IMR-90 (cell line): ENCODE data around the gene MSRB1. TPM values are rescaled to one million over a fixed set of nuclear protein-coding genes. Genes with fewer than 3 reads are reported as not detected.
"Not testable (repeated sequence)": the region's sequence is repeated elsewhere in the genome, so short reads cannot be mapped to it uniquely, and the experiment has no call there.

Experiments
- ATAC-seq: fragments of 200-7000 bp; cut with Tn5 transposase; 2 replicates; pipeline ENCODE4 v1.9.1; 2020; ENCODE audit warnings: low read depth, mild to moderate bottlenecking, moderate library complexity
- BruUV-seq: library from RNA; stranded (reverse); fragments of 400-500 nt; replicated peaks from 2 replicates; lab custom pipeline; 2021; lab: Mats Ljungman, UMichigan
- CTCF ChIA-PET: fragments of 300-600 bp; formaldehyde crosslinking; extraction: SDS; loops from one replicate; lab custom pipeline; 2021; ENCODE audit warnings: antibody characterized with exemption; lab: Yijun Ruan, JAX
- POLR2A ChIA-PET: fragments of 300-600 bp; sonication (Branson Sonifier 250); formaldehyde crosslinking; loops from one replicate; lab custom pipeline; 2022; ENCODE audit warnings: antibody characterized with exemption; ENCODE audit not compliant: unreplicated experiment; lab: Charles Lee
- DNase-seq: peaks from one replicate; pipeline ENCODE4 v3.0.0; 2013
- H2AFZ ChIP-seq: replicated peaks from 2 replicates; pipeline ENCODE3; 2013; ENCODE audit warnings: low read length, mild to moderate bottlenecking; ENCODE audit not compliant: poor library complexity
- H2AK5ac ChIP-seq: 2 replicates; pipeline ENCODE4 v1.6.1; 2013; ENCODE audit warnings: low read depth, low read length, inconsistent platforms
- H2AK9ac ChIP-seq: replicated peaks from 2 replicates; pipeline ENCODE3; 2013; ENCODE audit warnings: mild to moderate bottlenecking, low read depth, low read length, moderate library complexity; ENCODE audit not compliant: poor library complexity
- H2BK120ac ChIP-seq: 2 replicates; pipeline ENCODE4 v1.6.1; 2013; ENCODE audit warnings: low read depth, low read length, inconsistent platforms
- H2BK15ac ChIP-seq: 3 replicates; pipeline ENCODE4 v1.6.1; 2013; ENCODE audit warnings: low read depth, low read length, inconsistent platforms
- H2BK20ac ChIP-seq: 2 replicates; pipeline ENCODE4 v1.6.1; 2013; ENCODE audit warnings: low read depth, mild to moderate bottlenecking, inconsistent platforms, low read length, moderate library complexity
- H2BK5ac ChIP-seq: 2 replicates; pipeline ENCODE4 v1.6.1; 2013; ENCODE audit warnings: mild to moderate bottlenecking, low read depth, low read length, inconsistent platforms; ENCODE audit not compliant: poor library complexity, severe bottlenecking
- H3K14ac ChIP-seq: replicated peaks from 2 replicates; pipeline ENCODE4 v1.6.1; 2013; ENCODE audit warnings: low read depth, low read length, inconsistent platforms
- H3K18ac ChIP-seq: 2 replicates; pipeline ENCODE4 v1.6.1; 2013; ENCODE audit warnings: low read depth, low read length, control low read depth
- H3K23ac ChIP-seq: 2 replicates; pipeline ENCODE4 v1.6.1; 2013; ENCODE audit warnings: low read depth, low read length, inconsistent platforms
- H3K27ac ChIP-seq: 2 replicates; pipeline ENCODE4 v1.5.1; 2013; ENCODE audit warnings: mild to moderate bottlenecking, control low read depth, low read length; ENCODE audit not compliant: insufficient read depth
- H3K27me3 ChIP-seq: 2 replicates; pipeline ENCODE4 v1.6.1; 2013; ENCODE audit warnings: low read length; ENCODE audit not compliant: control insufficient read depth, insufficient read depth
- H3K36me3 ChIP-seq: 2 replicates; pipeline ENCODE4 v1.6.1; 2013; ENCODE audit warnings: low read length, mixed read lengths; ENCODE audit not compliant: control insufficient read depth, insufficient read depth
- H3K4ac ChIP-seq: 2 replicates; pipeline ENCODE4 v1.6.1; 2013; ENCODE audit warnings: low read depth, low read length, inconsistent platforms
- H3K4me1 ChIP-seq: 2 replicates; pipeline ENCODE4 v1.6.1; 2013; ENCODE audit warnings: low read length, mixed read lengths; ENCODE audit not compliant: control insufficient read depth, insufficient read depth
- H3K4me2 ChIP-seq: 2 replicates; pipeline ENCODE4 v1.6.1; 2013; ENCODE audit warnings: low read depth, mild to moderate bottlenecking, control low read depth, low read length, moderate library complexity
- H3K4me3 ChIP-seq: 2 replicates; pipeline ENCODE4 v1.5.1; 2013; ENCODE audit warnings: low read depth, mild to moderate bottlenecking, control low read depth, low read length, moderate library complexity; ENCODE audit not compliant: insufficient read depth
- H3K56ac ChIP-seq: 2 replicates; pipeline ENCODE4 v1.6.1; 2013; ENCODE audit warnings: low read length, inconsistent platforms; ENCODE audit not compliant: insufficient read depth; ENCODE audit errors: extremely low read depth
- H3K79me1 ChIP-seq, 2 experiments: 2 replicates each; pipeline ENCODE4 v1.6.1; 2013; ENCODE audit warnings: low read length in 2 of 2, inconsistent platforms in 1 of 2, low read depth in 1 of 2
- H3K9ac ChIP-seq: 2 replicates; pipeline ENCODE4 v1.6.1; 2013; ENCODE audit warnings: low read depth, low read length, control low read depth
- H3K9me1 ChIP-seq: 2 replicates; pipeline ENCODE4 v1.6.1; 2013; ENCODE audit warnings: low read length, inconsistent platforms; ENCODE audit not compliant: insufficient read depth
- H3K9me3 ChIP-seq: 2 replicates; pipeline ENCODE4 v1.6.1; 2013; ENCODE audit warnings: low read length; ENCODE audit not compliant: control insufficient read depth, insufficient read depth
- H4K20me1 ChIP-seq: 2 replicates; pipeline ENCODE4 v1.6.1; 2013; ENCODE audit warnings: low read length, inconsistent platforms; ENCODE audit not compliant: insufficient read depth
- H4K5ac ChIP-seq: 2 replicates; pipeline ENCODE4 v1.6.1; 2013; ENCODE audit warnings: mild to moderate bottlenecking, low read depth, low read length, control low read depth
- H4K8ac ChIP-seq, 2 experiments: 2 replicates each; pipeline ENCODE4 v1.6.1; 2013; ENCODE audit warnings: low read depth in 2 of 2, low read length in 2 of 2, control low read depth in 1 of 2, inconsistent platforms in 1 of 2
- H4K91ac ChIP-seq: 2 replicates; pipeline ENCODE4 v1.6.1; 2013; ENCODE audit warnings: low read depth, low read length, inconsistent platforms; ENCODE audit not compliant: insufficient read depth
- FOS ChIP-seq: fragments of 150-350 bp; IDR thresholded peaks from 2 replicates; pipeline ENCODE4 v1.6.1; 2016; ENCODE audit warnings: low read depth, low read length
- MAZ ChIP-seq: IDR thresholded peaks from 2 replicates; pipeline ENCODE4 v1.6.1; 2012; ENCODE audit warnings: low read depth, mild to moderate bottlenecking, low read length, improper control_type of control experiment, moderate library complexity, borderline replicate concordance
- RAD21 ChIP-seq: IDR thresholded peaks from 2 replicates; pipeline ENCODE4 v1.6.1; 2012; ENCODE audit warnings: low read length, improper control_type of control experiment
- WGBS, 2 experiments: methylation state at CpG; one replicate each; pipeline versions ENCODE4 v1.1.5 to v1.1.7; 2013; ENCODE audit warnings: missing lambda C conversion rate in 2 of 2; ENCODE audit not compliant: insufficient read length in 1 of 2; ENCODE audit errors: extremely low coverage in 2 of 2; 5-methylcytosine and 5-hydroxymethylcytosine counted together
- dilution Hi-C: fragments of 300-500 bp; cut with HindIII; formaldehyde crosslinking; loops from one replicate; pipeline ENCODE4 v1.14.3; 2018; ENCODE audit warnings: low sequenced_read_pairs; ENCODE audit not compliant: unreplicated experiment
- in situ Hi-C: fragments of 300-500 bp; cut with MboI; formaldehyde crosslinking; loops from 3 replicates; pipeline ENCODE4 v1.14.3; 2019; ENCODE audit warnings: low sequenced_read_pairs, inconsistent platforms, mixed read lengths
- intact Hi-C: fragments of 100-400 bp; cut with micrococcal nuclease; formaldehyde crosslinking; loops from 2 replicates; pipeline ENCODE4 v1.10.0; 2022
- polyA plus RNA-seq, 3 experiments: library from polyadenylated mRNA; depleted of rRNA; stranded (reverse); fragments of >200 nt; gene quantifications; 2 replicates each; pipeline ENCODE4 v1.2.3, GENCODE V29; 2012; ENCODE audit warnings: low replicate concordance in 1 of 3
- total RNA-seq: library from RNA; depleted of rRNA; stranded (reverse); fragments of >200 nt; gene quantifications from 2 replicates; pipeline ENCODE4 v1.2.3, GENCODE V29; 2012
- TF ChIP-seq, protein P1 (sequence below): fragments of 150-350 bp; IDR thresholded peaks from 2 replicates; pipeline ENCODE4 v1.6.1; 2016; ENCODE audit warnings: low read depth, mild to moderate bottlenecking, low read length, moderate library complexity, borderline replicate concordance

MSRB1 gene
- total and polyA plus RNA-seq, 2 of the 4 experiments (the other 2 are of a cell fraction): 17.0 to 32.3 TPM

DNA sequence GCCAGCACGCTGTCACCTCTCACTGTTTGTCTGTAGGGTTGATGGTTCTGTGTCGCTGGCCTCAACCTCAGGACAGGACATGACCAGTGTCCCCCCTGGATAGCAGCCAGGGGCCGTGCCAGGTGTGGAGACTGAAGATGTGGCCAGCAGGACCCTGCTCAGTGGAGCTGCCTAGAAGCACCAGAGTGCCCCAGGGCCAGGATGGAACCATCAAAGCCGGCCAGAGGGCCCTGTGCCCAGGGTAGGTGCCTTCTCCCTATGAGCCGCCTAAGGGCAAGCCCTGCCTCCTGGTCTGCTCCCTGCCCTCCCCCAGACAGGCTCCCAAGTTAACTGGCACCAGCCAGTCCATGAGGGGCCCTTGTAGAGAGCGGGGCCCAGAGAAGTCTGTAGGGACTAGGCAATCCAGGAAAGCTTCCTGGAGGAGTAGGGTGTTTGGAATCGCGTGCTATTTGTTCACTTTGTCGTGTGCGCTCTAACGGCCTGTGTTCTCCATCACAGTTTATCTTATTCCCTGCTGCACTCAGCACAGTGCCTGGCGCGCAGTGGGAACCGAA, 15.8 kb upstream of the MSRB1 start (continued):
- TF ChIP-seq, protein P1, sequence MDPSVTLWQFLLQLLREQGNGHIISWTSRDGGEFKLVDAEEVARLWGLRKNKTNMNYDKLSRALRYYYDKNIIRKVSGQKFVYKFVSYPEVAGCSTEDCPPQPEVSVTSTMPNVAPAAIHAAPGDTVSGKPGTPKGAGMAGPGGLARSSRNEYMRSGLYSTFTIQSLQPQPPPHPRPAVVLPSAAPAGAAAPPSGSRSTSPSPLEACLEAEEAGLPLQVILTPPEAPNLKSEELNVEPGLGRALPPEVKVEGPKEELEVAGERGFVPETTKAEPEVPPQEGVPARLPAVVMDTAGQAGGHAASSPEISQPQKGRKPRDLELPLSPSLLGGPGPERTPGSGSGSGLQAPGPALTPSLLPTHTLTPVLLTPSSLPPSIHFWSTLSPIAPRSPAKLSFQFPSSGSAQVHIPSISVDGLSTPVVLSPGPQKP: no peak
- TF ChIP-seq MAZ (no peak), RAD21 (no peak), FOS (no peak)

DNA sequence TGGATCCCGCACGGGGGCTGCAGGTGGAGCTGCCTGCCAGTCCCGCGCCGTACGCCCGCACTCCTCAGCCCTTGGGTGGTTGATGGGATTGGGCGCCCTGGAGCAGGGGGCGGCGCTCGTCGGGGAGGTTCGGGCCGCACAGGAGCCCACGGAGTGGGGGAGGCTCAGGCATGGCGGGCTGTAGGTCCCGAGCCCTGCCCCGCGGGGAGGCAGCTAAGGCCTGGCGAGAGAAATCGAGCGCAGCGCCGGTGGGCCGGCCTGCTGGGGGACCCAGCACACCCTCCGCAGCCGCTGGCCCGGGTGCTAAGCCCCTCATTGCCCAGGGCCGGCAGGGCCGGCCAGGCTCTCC, 15.1 kb upstream of the MSRB1 start:
- H4K5ac ChIP-seq, H3K4me2 ChIP-seq, H3K27ac ChIP-seq, H3K9me1 ChIP-seq, H3K14ac ChIP-seq, ATAC-seq, H3K4me3 ChIP-seq, H3K4me1 ChIP-seq, intact Hi-C loops, H4K91ac ChIP-seq, H4K8ac ChIP-seq, H3K23ac ChIP-seq, H2AFZ ChIP-seq, BruUV-seq, H3K18ac ChIP-seq, CTCF ChIA-PET, H2AK9ac ChIP-seq, DNase-seq, H2BK120ac ChIP-seq, H2BK15ac ChIP-seq, in situ Hi-C loops, dilution Hi-C loops, POLR2A ChIA-PET, H2BK20ac ChIP-seq, H3K4ac ChIP-seq, H3K9me3 ChIP-seq, H3K9ac ChIP-seq, H3K27me3 ChIP-seq, H2BK5ac ChIP-seq, H3K56ac ChIP-seq, H2AK5ac ChIP-seq: not testable (repeated sequence)
- Histone ChIP-seq H3K79me1 (peaks cover 3 to 24% of the 10 kb centered on the region in 2 experiments; a peak in 3 of 4 replicates), H3K36me3 (peaks cover 18% of the 10 kb centered on the region), H4K20me1 (peaks cover 28% of the 10 kb centered on the region)
- WGBS, 2 experiments: 84% methylated on average over 14 of the region's 30 CpGs; no CpG with 5 or more reads in 1 of the 2 experiments

DNA sequence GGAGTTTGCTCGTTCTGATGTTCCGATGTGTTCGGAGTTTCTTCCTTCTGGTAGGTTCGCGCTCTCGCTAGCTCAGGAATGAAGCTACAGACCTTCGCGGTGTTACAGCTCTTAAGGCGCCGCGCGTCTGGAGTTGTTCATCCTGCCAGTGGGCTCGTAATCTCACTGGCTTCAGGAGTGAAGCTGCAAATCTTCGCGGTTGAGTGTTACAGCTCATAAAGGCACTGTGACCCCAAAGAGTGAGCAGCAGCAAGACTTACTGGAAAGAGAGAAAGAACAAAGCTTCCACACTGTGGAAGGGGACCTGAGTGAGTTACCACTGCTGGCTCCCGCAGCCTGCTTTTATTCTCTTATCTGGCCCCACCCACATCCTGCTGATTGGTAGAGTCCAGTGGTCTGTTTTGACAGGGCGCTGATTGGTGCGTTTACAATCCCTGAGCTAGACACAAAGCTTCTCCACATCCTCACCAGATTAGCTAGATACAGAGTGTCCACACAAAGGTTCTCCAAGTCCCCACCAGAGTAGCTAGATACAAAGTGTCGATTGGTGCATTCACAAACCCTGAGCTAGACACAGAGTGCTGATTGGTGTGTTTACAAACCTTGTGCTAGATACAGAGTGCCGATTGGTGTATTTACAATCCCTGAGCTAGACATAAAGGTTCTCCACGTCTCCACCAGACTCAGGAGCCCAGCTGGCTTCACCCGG, 14.6 kb upstream of the MSRB1 start:
- H4K5ac ChIP-seq, H3K56ac ChIP-seq, H2AK9ac ChIP-seq, H4K8ac ChIP-seq, H3K4me3 ChIP-seq, H3K9me3 ChIP-seq, H4K91ac ChIP-seq, H3K4me1 ChIP-seq, H2BK20ac ChIP-seq, BruUV-seq, CTCF ChIA-PET, H2BK15ac ChIP-seq, H3K4me2 ChIP-seq, intact Hi-C loops, H3K27me3 ChIP-seq, DNase-seq, POLR2A ChIA-PET, in situ Hi-C loops, H2BK5ac ChIP-seq, dilution Hi-C loops, ATAC-seq, H3K18ac ChIP-seq, H3K9me1 ChIP-seq, H3K23ac ChIP-seq, H3K4ac ChIP-seq, H3K14ac ChIP-seq, H2AK5ac ChIP-seq, H2AFZ ChIP-seq, H2BK120ac ChIP-seq, H3K27ac ChIP-seq, H3K9ac ChIP-seq: not testable (repeated sequence)
- peaks cover 14% of the 10 kb centered on the region for H3K36me3 ChIP-seq
- H4K20me1 ChIP-seq: peaks cover 23% of the 10 kb centered on the region
- WGBS, 2 experiments: 80% methylated on average over 10 of the region's 22 CpGs; no CpG with 5 or more reads in 1 of the 2 experiments
- peaks cover 3 to 20% of the 10 kb centered on the region in 2 experiments; a peak in 3 of 4 replicates for H3K79me1 ChIP-seq
